Esophagus muscularis mucosa (tissue), 3 donors: Measurements from ENCODE around the gene CCDC116.

Source experiments
- EP300 ChIP-seq: sonication (generic); formaldehyde crosslinking; IDR thresholded peaks from one replicate; pipeline ENCODE4 v1.6.1; 2017; ENCODE audit warnings: antibody characterized with exemption
- TF ChIP-seq, protein P1 (sequence below), 3 experiments: fragments of 200-600 bp in 2 of 3; fragments of 450-650 bp in 1 of 3; sonication (generic) in 2 of 3; IDR thresholded peaks; one replicate each; pipeline ENCODE4 v1.5.1; 2017 to 2019; ENCODE audit warnings: antibody characterized with exemption in 3 of 3, mild to moderate bottlenecking in 2 of 3, moderate library complexity in 1 of 3

GRCh38 chr22:21640810-21641209 is 8.2 kb downstream of the CCDC116 start:
- TF ChIP-seq, protein P1, sequence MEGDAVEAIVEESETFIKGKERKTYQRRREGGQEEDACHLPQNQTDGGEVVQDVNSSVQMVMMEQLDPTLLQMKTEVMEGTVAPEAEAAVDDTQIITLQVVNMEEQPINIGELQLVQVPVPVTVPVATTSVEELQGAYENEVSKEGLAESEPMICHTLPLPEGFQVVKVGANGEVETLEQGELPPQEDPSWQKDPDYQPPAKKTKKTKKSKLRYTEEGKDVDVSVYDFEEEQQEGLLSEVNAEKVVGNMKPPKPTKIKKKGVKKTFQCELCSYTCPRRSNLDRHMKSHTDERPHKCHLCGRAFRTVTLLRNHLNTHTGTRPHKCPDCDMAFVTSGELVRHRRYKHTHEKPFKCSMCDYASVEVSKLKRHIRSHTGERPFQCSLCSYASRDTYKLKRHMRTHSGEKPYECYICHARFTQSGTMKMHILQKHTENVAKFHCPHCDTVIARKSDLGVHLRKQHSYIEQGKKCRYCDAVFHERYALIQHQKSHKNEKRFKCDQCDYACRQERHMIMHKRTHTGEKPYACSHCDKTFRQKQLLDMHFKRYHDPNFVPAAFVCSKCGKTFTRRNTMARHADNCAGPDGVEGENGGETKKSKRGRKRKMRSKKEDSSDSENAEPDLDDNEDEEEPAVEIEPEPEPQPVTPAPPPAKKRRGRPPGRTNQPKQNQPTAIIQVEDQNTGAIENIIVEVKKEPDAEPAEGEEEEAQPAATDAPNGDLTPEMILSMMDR (IDR thresholded peaks at IDR 0.05) = no peak
- no peak for TF ChIP-seq EP300
